GM18907 (cell line): ENCODE results near the gene CDK6.
A peak's percentile ranks its signal among the peaks of the same experiment; 100 is the strongest.

Experiments
- ATAC-seq: cut with Tn5 transposase; IDR thresholded peaks from one replicate; pipeline ENCODE4 v1.9.1; 2021; ENCODE audit warnings: mild to moderate bottlenecking, moderate library complexity; ENCODE audit not compliant: unreplicated experiment

CDK6 gene

DNA sequence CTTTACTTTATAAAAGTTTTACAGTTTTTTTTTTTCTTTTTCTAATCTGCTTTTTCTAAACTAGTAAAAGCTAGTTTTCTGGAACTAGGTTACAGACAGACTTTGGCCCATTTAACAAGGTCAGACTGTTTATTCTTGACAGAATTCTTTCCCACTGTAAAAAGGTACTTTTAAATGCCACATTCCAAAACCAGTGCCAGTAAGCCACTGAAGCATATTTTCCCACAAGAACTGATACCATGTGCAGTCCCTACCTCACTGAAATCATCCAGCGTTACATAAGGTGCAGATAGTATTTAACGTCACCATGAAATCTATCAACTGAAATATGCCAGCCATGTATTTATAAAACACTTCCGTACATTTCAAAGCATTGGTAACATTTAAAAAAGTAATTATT lies 121.6 kb downstream of the CDK6 start:
- no peak for ATAC-seq

DNA sequence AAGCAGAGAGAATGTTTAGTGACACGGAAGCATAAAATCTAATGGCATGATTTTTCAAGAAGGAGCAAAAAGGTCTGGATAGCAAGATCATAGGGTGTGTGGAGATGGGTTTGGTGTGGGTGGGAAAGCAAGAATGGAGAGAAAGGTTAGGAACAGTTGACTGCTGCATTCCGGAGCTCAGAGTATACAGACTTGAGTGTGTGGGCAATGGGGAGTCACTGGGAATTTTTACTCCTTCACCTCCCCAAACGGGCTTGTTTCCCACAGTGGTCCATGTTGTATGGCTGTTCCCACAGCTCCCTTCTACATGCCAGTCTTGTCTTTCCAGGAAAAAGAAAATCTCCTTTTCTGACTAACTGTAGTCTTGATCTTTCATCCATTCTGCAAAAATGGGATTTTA lies 122.1 kb downstream of the CDK6 start:
- ATAC-seq = no peak

DNA sequence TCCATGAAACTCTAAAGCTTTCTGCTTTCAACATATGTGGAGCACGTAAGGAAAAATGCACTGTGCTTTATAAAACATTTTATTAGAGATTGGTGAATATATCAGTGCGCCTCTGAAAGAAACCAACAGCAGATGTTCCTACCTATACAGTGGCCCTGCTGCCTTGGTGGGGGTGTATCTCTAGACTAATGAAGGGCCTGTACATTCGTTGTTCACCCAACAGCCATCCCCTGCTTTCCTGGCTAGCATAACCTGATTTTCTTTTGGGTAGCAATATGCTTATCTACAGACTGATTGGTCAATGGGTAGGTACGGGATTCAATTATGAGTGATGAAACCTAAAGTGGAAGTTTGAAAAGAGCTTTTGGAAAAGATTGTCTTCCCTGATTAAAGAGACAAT lies 126.5 kb downstream of the CDK6 start:
- ATAC-seq = no peak

DNA sequence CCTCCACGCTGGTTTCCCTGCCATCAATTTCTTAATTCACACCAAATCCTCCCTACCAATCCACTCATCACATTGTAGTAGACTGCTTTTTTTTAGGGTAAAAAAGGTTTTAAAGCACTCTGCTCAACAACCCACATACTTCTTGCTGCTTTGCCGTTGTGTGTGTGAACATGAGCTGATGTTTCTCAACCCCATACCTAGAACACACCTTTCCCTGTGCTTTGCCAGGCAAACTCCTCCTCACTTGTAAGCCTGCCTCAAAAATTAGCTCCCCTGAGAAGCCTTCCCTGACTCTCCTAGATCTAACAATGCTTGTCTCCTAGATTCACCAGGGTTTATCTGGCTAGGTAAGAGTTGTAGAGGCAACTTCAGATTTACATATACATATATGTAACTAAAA lies 127.2 kb downstream of the CDK6 start:
- no peak for ATAC-seq

DNA sequence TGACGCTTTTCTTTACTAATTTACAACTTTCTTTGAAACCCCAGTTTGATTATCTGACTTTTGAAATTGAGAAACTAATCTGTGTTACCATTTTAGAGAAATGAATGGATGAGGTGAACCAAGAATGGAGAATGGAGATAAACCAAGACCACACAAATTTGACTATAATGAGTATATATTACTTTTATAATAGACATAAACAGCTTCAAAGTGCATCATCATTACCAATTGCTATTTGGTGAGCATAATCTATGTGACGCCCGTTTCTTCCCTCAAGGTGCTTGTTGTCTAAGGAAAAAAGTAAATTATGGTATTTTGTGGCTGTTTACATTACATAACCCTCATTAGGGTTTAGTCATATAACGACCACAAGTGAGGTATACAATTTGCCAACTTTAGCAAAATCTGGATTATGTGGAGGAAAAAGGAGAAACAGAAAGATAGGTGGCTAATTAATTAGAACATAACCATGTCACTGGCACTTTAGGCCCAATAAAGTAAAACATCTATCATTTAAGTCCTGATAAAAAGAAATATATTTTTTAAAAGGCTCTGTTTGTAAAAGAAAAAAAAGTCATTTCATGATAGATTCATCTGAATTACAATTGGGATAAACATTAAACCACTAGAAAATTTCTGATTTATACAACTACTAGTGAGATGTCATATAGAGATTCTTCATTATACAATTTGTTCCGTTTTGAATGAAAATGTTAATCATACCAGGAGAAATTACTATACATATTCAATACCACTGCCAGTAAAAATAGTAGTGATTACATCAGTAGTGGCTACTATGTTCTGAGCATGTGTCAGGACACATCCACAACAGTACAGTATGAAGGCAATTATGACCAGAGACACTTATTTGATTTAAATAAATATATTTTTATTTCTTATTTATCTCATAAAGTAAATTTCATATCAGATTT lies 128.0 kb downstream of the CDK6 start:
- peak; percentile 58 for ATAC-seq

DNA sequence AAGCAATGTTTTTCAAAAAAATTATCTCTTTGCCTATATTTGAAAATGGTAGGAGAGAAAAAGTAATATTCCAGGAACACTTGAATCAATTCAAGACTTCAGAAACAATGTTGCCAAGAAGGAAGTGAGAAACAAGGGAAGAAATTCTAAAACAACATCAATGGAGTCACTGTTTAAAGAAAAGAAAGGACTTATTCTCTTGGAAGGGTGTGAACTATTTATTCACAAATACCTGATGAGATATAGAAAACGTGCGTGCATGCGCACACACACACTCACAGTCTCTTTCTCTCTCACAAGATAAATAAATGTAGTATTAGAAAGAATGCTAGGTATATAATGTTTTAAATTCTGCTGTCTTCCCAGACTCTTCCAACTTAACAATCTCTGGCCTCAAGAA lies 128.9 kb downstream of the CDK6 start:
- ATAC-seq = no peak

DNA sequence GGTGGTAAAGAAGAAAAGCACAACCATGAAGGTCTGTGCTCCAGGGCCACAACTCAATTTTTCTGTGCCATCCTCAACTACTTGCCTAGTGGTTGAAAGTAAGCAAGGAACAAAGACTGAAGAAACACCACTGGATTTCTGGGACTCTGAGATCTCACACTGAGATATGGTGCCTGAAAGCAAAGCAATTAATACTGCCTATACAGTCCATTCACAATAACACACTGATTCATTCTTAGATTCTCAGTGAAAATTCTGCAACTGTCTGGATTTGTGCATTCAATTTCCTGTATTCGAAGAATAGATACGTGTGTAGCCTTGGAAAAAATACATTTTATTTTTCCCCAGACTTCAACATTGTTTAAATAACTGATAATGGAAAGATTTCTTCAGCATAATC lies 129.8 kb downstream of the CDK6 start:
- no peak for ATAC-seq

DNA sequence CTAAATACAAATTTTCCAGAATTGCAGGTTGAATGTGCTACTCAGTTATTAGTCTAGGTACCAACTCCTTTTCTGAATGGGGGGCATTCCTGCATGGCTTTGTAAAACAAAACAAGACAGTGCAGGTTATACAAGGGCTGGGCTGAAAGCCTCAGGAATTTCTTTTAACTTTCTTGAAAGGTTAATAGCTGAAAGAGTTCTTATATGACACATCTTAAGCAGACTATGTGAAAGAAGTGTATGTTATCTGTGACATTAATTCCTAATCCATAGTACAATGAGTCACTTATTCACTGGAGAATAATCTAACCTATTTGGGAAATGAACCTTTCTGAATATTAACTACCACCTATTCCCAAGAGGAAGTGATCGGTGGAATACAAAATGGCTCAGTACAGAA lies 130.5 kb downstream of the CDK6 start:
- no peak for ATAC-seq

DNA sequence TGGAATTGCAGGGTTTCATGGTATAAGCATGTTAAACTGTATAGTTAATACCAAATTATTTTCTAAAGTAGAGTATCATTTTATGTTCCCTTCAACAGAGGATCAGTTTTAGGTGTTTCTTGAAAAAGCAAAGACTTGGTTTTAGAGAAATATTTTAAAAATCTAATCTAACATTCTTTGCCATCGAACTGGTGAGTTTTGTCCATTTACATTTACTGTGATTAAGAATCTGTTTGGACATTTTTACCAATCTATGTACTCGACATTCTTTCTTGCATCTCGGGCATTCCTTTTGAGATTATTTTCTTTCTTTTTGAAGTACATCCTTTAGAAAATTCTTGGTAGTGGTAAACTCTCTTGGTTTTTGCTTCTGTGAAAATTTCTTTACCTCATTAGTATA lies 131.5 kb downstream of the CDK6 start:
- no peak for ATAC-seq

DNA sequence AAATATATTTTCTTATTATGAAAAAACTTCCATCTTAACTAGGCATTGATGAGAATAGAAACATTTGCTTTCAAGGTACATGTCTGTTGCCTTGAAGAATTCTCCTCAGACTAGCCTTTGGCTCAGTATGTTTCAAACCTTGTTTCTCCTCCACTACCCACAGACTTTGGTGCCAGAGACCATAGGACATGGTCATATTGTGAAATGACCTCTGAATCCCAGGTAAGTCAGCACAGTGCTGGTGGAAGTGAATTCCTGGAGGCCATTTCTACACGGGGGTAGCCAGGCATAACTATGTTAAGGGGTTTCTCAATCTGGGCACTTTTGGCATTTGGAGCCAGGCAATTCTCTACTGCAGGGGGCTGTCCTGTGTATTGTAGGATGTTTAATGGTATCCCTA lies 133.8 kb downstream of the CDK6 start:
- no peak for ATAC-seq

DNA sequence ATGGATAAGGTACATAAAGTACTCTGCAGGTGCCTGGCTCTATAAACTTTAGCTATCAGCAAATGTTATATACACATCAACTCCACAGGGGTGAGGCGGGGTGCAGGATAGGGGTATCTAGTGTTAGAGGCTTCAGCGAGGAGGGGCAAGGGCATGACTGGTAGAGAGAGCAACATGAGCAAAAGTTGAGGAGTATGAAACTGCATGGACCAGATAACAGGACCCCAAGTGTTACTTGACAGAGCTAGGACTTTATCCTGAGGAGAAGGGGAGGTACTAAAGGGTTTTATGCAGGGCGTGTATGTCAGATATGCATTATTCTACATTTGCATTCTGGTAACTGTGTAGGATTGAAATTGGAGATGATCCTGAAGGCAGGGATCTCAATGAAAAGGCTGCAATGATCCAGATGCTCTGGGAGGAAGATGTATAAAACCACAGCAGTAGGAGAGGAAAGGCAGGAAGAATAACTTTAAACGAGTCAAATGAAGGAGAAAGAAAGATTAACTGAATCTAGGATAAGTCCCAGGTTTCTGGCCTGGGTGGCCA lies 136.3 kb downstream of the CDK6 start:
- ATAC-seq = no peak

DNA sequence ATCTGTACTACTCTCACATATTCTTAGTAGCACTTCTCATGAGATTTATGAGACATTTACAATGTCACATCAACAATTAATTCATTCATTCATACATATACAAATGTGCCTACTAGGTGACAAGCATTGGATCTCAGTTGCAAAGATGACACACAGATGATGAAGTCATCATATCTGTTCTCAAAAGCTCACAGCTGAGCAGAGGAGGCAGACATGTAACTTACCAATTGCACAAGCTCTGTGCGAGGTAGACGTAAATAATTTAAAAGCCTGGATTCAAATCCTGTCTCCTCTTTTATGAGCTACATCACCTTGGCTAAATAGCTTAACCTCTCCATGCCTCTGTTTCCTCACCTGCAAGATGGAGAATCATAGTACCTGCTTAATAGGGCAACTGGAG lies 136.8 kb downstream of the CDK6 start:
- no peak for ATAC-seq

DNA sequence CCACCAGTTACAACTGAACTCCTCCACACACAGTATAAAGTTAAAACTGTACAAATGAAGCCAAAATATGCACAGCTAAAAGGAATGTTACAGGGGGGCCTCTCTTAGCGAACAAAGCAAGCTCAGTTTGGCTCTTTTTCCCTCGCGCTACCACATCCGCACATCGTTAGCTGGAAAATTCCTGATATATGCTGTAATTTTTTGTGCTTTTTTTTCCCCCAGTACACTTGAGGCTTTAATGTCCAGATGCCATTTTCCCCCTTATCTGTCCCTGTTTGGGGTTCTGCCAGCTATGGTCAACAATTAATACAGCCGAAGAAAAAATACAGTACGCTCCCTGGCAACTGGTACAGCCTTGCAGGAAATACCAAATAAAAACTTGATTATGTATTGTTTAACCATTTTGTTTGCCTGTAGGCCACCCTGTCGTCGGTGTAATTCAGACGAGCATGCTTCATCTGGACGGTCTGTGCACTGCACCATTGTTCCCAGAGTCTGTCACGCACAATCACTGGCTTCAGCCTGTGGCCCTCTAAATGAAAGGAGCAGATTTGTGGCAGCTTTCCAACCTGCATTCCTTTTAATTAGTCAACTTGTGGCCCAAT lies 138.0 kb downstream of the CDK6 start:
- ATAC-seq = no peak

DNA sequence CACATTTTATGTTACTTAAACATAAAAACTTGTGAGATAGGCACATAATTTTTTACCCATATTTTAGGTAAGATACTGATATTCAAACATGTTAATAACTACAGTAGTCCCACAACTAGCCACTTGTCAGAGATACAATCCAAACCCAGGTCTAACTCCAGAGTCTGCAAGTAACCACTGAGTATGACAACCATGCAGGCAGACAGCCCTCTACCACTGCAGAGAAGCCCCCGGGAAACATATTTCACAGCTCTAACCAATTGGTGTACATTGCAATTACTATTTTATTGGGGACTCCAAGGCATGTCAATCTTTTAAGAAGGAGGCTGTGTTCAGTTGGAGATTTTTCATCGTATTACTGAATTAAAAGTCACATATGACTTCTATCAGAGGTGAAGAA lies 139.0 kb downstream of the CDK6 start:
- no peak for ATAC-seq

DNA sequence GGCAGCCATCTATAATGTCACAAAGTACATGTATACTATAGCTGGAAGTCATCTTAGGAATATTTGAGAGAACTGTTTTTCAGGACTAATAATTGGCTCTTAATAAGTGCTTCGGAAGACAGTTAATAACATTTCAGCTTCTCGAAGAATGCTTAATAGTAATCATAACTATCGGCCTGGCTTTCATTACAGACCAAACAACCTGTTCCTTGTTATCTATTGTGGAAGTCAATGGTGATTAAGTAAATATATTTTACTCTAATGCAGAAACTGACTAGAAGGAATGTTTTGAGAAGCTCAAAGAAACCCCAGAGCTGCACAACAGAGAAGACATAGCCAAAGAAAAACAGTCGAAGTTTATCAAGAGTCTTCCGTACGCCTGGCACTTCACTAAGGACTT lies 139.4 kb downstream of the CDK6 start:
- ATAC-seq = no peak

DNA sequence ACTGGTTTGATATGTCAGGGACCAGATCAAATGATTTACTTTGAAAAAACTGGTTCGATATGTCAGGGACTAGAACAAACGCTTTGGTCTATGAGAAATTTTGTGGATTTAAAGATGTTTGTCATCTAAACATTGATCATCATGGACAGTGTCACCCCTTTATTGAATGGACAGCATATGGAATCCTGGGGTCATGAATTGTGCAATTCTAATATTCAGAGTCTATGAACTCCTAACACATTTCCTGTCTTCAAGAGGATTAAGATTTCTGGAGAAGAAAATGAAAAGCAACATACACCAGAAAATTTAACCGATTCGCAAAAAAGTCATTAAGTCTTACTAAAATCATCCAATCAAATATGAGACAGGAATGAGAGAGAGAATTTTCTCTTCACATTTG lies 139.8 kb downstream of the CDK6 start:
- ATAC-seq = no peak

DNA sequence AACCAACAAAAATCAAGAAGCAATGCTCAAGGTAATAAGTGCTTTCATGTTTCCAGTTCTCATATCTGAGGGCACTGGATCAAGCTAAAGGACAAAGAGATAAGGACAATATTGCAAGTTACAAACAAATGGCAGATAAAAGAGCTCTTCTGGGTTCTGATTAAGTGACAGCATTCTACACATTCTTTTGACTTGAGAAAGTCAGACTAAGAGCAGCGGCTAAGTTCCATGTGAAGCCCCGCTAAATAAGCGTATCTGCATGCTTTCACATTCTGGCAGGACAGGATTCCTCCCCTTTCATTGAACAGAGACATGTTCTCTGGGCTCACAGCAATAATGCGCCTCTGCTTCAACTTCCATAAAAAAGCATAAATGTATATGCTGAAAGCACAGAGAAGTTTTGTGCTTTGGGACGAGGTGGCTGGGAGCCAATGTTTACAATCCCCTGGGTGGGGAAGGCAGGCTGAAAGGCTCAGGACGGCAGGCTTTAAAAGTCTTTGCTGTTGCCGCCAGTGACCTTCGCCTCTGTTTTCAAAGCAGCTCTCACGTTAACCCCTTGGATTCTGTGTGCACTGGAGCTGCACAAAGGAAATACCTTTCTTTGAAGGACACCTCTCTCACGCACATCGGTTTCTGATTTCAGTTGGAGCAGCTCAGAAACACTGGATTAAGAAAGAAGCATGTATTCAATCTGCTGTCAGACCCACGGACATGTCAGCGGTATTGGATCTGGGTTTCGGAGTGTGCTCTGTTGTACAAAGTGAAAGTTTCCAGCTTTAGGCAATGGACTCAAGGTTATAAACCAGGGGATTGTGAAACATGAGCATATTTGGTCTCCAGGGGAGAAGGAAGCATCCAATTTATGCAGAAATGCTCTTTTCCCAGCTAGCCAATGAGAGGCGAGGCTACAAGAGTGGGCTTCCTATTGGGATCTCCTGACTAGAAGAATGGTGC lies 140.8 kb downstream of the CDK6 start:
- no peak for ATAC-seq

DNA sequence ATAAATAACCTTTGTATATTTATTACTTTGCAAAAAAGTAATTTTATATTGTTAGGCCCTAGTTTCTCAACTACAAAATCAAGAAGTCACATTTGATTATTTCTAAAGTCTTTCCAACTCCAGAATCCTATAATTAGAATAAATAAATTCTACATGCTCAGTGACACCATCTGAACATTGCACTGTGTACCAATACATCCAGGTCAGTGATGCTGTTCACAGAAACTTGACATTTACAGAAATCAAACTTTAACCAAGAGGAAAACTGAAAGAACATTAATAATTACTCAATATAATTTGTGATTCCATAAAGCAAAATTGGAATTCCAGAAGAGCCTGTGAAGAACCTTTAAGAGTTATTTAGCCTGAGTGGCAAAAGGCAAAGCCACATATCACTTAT lies 142.2 kb downstream of the CDK6 start:
- ATAC-seq = no peak

DNA sequence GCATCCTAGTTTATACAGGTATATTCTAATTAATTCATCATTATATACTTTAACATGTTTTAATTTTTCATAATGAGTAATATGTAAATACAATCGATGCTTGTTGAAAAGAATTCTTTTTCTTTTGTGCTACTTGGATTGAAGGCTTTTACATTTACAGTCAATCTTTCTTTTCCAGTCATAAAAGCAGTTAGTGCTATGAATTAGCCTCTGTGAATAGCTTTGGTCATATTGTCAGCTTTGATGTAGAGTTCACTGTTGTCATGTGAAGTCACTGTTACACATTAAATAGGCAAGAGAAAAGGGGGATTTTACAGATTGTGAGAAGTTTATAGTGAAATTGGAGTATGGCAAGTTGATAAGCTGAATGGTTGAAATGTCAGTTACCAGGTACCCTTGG lies 142.9 kb downstream of the CDK6 start:
- no peak for ATAC-seq

DNA sequence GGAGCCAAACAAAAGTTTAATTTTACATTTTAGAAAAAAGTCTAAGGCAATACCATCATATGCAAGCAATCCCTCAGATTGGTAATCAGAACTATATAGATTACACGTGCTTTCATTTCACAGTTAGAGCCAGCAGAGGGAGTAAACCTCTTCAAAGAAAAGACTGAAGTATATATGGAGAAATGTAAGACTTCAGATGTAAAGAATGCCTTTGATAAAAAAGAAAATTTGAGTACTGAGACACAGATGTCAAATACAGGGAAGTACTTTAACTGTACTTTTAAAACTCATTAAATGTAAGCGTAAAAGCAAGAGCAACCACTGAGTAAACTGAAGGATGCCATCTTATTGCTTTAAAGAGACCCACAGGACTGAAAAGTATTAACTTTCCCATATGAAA lies 144.8 kb downstream of the CDK6 start:
- peak; percentile 86 for ATAC-seq
